Stimulated activated CD8-positive, alpha-beta memory T cell treated with anti-CD3 and anti-CD28 coated beads, Interleukin-15, amount 100 ng/mL, for 48 hours (primary cell): ENCODE results near the gene NTM.
"Not testable (repeated sequence)": the region's sequence is repeated elsewhere in the genome, so short reads cannot be mapped to it uniquely, and the experiment has no call there.

Source experiments
- DNase-seq, 2 donors: peaks; one replicate each; pipeline ENCODE4 v3.0.0-alpha.2; 2020; ENCODE audit warnings: low read depth in 2 of 2

NTM gene

DNA sequence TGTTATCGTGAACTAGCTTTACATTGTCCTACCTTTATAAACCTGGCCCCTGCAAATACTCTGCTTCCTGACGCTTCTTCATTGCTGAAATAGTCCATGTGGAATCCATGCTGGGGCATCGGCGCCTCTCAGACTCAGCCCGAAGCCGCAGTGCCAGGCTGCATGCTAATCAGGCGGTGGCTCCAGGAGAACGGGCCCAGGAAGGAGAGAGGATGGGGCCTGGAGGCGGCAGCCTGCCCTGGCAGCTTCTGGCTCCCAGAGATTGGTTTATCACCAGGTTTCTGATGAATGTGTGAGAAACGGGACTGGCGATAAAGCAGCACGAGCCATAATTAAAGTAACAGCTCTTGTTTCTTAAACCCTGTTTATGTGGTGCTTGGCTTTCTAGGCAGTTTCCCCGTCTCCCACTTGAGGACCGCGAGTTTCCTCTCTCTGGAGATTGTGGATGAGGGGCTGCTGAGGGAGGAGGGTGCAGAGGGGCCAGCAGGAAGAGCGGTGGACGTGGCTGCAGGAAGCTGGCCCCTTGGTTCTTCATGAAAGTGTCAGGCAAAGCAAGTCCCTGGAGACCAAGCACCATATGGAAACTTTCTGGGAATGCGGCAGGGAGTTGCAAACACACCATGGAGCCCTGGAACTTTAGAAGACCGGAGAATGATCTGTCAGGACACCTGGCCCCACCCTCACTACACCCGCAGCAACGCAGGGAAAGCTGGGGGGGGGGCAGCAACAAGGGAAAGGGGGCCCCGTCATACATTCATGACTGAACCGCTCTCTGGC is 93.4 kb downstream of the NTM start:
- no peak for DNase-seq

DNA sequence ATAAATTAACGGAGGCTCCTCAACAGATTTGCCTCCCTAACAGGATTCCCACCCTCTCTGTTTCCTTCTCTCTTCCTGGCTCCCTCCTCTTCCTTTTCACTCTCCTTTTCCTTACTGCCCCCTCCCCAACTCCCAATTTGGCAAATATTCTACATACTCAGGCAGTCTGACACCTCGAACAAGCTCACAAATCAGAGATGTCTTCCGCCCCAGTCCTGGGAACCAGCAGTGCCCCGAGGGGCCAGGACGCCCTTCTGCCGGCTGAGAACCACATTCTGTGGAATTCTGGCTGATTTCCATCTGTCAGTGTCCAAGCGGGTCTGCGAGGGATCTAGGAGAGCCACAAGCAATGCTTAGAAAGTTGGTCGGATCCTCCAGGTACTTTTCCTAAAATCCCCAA is 94.0 kb downstream of the NTM start:
- DNase-seq = no peak

DNA sequence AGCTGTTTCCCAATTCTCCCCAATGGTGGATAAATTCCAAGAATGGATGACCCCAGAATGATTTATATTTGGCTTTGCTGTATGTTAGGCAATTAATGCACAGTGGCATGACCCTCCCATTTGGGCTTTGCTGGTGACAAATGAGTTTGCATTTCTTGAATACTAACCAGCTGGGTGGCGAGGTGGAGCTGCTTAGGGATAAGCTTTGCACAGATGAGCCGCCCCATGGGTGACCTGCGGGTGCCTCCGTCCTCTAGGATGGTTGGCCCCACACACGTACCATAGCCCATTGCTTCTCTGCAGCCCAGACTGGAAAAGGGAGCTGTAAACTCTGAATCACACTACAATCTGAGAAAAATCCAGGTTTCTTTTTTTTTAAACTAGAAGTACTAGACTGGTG is 94.6 kb downstream of the NTM start:
- no peak for DNase-seq

DNA sequence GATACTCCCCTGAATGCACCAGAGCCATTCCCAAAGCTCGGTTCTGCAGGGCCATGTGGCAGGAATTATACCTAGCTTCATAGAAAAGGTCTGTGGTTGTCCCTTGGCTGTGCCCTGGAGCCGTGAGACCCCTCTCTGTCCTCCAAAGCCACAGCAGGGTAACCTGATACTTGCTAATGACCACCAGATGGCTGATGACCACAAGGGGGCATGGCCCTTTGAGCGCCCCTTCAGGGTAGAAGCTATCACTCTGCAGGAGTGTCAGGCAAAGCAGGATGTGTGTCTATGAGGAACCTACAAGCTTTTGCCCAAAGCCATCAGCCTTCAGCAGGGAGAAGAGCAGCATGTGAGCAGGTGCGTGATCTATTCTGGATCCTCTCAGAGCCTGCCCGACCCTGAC is 95.3 kb downstream of the NTM start:
- DNase-seq = no peak

DNA sequence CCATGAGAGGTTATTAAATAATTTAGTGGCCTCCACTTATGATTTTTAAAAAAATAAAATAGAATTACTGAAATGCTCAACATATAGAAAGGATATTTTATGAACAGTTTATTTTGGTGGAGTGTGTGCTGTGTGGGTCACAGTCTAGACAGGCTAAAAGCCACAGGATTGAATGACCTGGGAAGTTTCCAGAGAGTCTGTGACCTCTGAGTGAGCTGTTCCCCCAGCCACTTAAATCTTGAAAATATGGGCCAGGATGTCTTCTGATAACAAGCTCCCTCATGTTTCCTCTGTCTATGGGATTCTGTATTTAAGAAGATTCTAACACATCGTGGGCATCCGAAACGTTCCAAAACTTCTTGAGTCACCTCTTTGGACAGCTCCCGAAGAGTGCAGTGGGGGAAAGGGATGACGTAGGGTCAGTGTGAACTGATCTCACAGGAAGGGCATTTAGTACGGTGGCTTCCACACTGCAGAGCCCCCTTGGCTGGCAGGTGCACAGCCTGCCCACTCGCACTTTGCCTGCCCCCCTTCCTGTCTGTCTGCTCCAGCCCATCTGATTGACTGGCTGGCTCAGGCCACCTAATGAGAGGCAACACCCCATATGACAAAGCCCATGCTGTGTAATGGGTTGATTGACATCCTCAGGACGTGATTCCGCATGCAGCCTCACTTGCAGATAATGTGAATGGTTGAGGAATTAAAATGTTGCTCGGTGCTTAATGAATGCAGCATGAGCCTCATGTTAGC is 97.4 kb downstream of the NTM start:
- DNase-seq = no peak

DNA sequence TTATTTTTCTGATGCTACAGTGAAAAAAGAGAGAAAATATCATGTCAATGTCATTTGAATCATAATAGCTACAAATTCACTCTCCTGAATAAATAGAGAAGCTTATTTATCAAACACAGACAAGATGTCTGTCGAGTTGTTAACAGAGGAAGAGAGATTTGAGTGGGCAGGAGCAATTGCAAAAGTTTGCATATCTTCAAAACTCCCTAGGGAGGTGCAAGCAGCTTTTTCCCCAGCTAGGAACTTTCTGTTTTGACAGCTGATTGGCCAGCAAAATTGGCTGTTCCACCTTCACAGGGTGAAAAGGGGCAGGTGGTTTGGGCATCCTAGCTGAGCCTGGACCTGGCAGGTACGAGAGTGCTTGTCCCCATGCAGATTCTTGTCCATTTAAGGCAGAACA is 98.2 kb downstream of the NTM start:
- no peak for DNase-seq

DNA sequence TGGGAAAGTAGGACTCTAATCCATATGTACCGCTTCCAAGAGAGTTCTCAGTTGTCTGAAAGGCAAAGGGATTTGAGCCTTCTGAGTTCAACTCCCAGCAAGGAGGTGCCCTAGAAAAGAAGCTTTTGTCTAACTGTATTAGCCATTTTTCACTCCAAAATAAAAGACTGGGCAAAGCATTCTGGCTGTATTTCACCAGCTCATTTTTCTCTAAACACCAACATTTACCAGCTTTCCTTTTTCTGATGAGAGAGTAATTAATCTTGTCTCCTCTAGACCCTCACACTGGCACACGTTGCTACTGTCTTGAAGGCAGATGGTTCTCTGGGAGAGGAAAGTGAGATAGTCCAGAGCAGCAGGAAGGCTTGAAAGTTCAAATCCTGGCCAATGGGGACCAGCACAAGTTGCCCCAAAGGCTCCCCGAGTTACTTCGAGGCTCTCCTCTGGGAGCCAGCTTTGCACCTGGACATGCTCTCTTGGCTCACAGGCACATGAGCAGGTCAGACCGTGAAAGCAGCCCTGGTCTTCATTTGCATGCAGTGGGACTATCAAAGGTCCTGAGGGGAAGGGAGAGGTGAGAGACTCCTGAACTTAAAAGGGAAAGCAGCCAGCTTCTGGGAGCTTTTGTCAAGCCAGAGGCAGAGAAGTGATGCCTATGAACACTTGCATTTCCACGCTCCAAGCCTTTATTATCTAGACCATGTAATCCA is 100.0 kb downstream of the NTM start:
- no peak for DNase-seq

DNA sequence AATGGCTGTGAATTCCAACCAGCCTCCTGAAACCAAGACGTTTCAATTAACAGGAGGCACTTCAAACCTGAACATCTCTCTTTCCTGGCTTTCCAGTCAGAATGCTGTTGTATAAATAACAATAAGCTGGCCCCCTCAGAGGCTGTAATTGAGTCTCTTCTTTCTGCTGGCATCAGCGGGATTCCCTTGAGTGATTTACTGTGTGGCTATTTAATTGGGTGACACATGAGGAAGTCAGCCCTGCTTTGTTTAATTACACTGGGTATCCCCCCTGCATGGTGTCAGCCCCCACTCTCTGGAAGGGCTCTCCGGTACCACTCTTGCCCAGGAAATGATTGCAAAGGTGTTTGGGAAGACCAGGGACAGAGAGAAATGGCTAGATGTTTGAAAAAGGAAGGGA is 101.6 kb downstream of the NTM start:
- no peak for DNase-seq

DNA sequence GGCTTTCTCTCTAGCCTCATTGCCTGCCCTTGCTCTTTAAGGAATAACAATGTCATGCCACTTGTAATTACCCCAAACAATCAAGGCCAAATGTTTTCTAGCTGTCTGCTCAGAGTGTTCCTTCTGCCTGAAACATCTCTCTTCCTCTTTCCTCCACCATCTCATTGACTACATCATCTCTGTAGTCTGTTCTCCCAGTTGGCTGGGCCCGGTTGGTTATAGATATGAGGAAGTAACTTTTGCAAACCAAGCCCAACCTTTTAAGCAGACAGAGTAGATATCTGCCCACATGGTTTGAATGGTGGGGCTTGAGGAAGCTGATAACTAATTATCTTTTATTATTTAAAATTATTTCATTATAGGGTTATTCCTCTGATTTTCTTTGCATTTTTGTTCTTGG is 104.5 kb downstream of the NTM start:
- DNase-seq = no peak

DNA sequence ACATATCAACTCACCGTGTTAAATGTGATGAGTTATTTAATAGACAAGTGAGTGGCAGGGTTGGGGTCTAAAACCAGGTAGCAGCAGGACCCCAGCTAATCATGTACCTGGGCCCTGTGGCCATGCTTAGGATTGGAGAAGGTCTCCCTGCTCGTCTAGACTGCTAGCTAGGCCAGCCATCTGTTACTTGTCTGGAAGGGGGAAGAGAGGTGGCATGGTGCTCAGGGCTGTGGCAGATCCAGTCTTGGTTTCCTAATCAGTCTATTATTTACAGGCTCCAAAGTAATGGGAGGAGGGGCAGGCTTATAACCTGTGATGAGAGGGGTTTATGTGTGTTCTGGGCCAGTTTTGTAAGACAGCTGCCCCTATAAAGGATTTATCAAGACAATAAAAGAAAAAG is 105.9 kb downstream of the NTM start:
- no peak for DNase-seq

DNA sequence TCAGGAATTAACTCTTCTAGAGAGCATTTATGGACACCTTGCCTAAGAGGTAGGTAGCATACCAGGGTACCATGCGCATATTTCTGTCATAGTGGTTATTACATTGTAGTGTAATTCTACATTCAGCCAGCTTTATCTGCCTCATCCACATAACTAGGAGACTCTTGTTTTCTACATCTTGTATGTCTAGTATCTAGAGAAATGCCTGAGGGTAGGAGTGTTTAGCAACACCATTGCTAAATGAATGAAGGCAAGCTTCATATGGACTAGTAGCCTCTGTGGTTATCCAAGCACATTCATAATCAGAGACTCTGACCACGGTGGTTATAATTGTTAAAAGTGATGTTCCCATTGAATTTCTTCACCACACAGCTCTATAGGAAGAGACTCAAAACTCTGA is 107.9 kb downstream of the NTM start:
- DNase-seq = no peak

DNA sequence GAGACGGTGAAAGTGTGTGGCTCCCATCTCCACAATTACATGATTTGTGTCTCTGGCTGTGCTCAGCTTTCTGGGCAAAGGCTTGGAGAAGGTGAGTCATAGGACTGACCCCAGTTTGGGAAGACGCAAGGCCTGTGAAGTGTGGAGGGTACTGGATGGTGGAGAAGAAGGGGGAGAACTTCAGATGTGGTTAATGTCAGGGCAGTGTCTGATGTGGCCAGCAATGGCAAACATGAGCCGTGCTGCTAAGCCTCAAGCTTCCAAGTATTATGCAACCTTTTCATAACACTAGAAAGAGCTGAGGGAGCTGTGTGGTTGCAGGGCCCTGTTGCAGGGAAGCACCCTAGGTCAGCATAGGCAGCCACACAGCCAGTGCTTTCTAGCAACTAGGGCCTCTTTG is 110.9 kb downstream of the NTM start:
- DNase-seq = no peak

DNA sequence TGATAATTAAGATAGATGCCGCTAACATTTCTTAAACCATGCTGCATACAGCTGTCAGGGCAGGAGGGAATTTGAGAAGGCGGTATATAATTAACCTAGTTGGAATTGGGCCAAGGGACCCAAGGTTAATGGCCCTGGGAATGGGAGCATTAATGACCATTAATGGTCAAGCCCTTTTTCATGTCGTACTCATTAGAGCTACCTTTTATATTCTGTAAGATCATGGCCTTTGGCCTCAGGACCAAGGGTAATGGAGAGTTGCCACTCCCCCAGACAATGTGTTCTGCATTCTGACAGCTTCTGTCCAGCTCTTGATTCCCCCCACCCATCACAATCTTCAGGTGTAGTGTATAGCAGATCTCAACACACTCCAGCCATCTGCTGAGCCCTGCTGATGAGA is 111.6 kb downstream of the NTM start:
- no peak for DNase-seq

DNA sequence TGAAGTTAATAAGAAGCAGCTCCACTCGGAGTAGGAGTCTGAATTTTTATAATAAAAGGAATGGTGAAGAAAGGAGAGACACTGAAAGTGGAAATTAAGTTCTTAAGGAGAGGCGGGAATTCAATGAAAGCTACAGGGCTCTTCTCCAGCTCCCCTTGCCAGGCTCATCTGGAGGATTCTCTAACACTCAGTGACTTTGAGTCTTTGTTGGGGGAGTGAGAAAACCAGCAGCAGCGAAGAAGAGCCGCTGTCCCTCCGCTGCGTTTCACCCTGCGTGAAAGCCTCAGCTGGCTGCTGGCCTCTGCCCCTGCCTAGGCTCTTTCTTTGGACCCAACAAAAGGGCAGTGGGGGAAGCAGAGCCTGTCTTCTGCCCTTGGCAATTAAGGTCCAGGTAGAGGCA is 113.0 kb downstream of the NTM start:
- DNase-seq = no peak

DNA sequence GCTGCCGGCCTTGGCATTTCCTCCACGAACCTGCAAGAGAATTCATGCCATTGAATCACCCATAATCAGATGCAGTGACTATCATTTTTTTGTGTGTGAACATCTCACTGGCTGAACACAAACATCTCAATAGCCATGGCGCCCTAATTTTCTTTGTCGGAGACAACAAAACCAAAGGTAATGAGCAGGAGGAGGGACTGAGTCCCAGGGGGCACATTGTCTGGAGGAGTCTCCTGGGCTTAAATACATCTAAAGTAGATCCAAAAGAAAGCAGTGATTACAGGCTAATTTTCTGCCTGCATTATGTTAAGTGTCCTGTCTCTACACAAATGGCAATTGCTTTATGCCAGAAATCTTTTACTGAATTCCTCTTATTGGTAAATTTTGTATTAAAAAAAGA is 113.5 kb downstream of the NTM start:
- no peak for DNase-seq

DNA sequence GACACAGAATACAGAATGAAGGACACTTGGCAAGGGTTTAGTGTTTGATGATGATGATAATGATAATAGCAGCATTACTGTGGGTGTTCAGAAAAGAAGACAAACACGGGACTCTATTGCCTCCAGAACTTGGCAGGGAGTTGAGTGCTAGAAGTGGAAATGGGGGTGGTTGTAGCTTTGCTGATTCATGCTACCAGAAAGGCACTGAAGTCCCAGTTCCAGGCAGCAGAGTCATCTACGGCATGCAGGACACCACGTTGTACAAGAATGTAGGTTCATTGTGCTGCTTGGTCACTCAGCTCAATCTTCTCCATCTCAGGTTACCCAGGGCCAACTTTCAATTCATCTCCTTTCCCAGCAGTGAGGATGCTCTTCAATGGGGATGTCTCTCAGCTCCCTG is 115.7 kb downstream of the NTM start:
- no peak for DNase-seq

DNA sequence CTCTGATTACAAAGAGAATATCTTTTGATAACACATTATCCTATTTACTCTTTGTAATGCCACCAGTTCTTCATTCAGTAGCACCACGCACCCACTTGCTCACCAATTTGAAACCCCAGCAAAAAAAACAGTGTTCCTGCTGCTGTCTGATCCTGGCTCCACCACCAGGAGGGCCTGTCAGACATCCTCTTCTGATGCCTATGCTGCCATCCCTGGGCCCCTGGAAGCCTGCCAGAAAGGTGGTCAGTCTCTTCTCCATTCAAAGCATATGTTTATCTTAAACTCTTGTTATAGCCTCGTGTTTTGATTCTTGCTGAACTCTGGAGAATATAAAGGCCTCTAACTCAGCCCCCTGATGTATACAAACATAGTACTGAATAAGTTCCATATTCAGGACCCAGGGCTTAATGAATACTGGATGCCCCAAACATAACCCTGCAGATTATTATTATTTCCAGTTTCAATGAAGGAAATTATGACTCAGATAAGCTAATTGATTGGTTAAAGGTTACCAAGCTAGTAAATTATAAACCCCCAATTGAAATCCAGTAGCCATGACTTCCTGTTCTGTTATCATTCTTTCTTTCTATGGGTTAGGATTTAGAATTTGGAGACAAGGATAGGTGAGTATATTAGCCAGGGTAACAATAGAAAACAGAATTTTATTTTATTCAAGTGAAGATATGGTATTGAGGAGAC is 116.7 kb downstream of the NTM start:
- DNase-seq = no peak

DNA sequence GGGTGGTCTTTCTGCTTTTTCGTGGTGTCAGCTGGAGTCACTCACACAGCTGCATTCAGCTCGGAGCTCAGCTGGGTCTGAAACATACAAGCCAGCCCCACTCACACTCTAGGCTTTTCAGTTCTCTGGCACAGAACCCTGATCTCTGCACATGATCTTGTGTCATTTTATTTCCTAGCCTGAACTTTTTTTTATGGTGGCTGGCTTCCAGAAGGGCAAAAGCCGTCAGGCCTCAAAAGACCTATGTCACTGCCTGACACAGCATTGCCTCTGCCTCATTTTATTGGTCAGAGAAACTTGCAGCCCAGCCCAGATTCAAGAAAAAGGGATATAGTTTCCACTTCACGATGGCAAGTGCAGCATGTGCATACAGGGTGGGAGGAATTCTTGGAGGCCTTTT is 117.8 kb downstream of the NTM start:
- DNase-seq = no peak

DNA sequence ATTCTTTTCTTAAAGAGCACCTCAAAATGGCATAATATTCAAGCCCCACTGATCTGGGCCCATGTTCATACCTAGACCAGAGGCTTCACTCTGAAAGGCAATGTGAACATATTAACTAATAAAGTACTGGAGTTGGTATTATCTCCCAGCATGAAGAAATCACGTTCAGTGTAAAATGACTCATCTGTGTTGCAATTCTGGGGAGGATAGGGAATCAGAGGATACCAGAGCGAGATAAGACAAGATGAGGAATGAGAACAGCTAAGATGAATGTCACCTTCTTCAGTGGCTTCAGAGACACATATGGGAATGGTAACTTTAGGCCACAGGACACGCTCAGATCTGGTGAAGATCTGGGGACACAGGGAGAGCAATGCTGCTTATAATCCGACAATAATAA is 121.1 kb downstream of the NTM start:
- no peak for DNase-seq

DNA sequence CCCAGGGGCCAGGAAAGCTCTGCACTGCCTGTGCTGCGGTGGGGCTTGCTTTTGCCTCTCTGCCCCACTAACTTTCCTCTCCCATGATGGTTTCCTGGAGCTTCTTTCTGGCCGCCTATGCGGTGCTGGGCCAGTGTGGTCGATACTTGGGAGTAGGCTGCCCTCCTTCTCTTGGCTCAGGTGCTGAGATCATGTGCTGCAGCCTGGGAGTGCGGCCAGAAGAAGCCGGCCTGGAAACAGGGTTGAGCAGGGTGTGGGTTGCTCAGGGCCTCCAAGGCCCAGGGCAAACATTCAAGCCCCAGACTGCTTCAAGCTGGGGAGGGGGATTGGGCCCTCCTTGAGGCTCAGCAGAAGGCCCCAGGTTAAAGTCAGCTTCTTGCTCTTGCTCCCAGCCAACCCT is 125.0 kb downstream of the NTM start:
- no peak for DNase-seq

DNA sequence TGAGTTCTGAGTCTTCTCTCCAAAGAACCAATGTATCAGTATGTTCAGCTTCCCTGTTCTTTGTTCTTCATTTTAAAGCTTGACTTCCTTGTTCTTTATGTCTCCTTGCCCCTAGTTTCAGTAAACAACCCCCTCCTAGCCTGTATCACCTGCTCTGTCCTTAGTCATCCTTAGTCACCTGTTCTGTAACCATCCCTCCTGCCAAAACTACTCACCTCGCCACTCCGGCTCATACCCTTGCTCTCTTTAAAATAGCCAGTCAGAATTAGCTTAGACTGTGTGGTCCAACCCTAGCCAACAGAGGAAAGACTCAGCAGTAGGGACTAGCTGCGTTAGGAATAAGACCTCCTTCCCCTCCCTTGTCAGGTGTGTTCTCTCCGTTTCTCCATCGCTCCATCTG is 127.3 kb downstream of the NTM start:
- DNase-seq = not testable (repeated sequence)

DNA sequence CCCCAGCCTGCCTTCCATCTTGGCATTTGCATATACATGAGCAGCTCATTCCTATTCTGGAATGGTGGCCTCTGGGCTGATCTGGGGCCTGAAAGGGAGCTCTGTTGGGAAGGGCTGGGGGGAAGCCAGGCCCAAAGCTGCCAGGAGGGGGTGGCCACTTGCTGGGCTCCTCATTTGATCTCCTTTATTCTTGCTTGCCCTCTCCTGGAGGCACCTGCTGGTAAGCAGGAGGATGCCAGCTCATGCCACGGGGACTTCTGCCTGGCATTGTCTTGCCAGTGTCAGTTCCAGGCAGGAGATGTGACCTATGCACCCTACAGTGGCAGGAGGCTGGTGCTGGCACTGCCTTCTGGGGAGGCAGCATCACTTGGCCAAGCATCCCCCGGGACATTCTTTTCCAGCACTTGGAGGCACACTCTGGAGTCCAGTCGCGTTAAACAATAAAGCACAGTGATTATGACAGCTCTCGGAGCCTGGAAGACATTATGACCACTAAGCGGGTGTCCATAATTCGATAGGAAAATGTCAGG is 128.3 kb downstream of the NTM start:
- DNase-seq = no peak
